PC-9 (cell line): ENCODE data around the gene AGAP1.

Experiments
- CTCF ChIP-seq: fragments of 200-600 bp; sonication (generic); conservative IDR thresholded peaks from 2 replicates; pipeline ENCODE4 v1.6.1; 2017; ENCODE audit warnings: mixed run types, antibody characterized with exemption, mild to moderate bottlenecking, moderate library complexity
- EZH2 ChIP-seq: fragments of 200-600 bp; sonication (generic); IDR thresholded peaks from 2 replicates; pipeline ENCODE4 v1.8.0; 2017; ENCODE audit warnings: antibody characterized with exemption, low read depth

- TF ChIP-seq CTCF (no peak), EZH2 (no peak)
These were observed 70.2 kb downstream of the AGAP1 start for GRCh38 chr2:235564066-235564465.
